RWPE2 (cell line): ENCODE measurements around the gene TAF3.

Source experiments
- ATAC-seq: fragments of 200-7000 bp; cut with Tn5 transposase; 3 replicates; pipeline ENCODE4 v1.9.1; 2021; ENCODE audit warnings: low read depth
- DNase-seq: peaks from one replicate; pipeline ENCODE4 v3.0.0-alpha.2; 2020; ENCODE audit warnings: low spot score
- H3K27ac ChIP-seq: fragments of 450-650 bp; 2 replicates; pipeline ENCODE4 v1.5.1; 2017; ENCODE audit warnings: mild to moderate bottlenecking; ENCODE audit not compliant: poor library complexity, severe bottlenecking
- H3K27me3 ChIP-seq: fragments of 250-450 bp; sonication (Bioruptor Pico); 2 replicates; pipeline ENCODE4 v1.5.1; 2021; ENCODE audit warnings: mild to moderate bottlenecking, moderate library complexity; ENCODE audit not compliant: insufficient read depth, poor library complexity, severe bottlenecking
- H3K36me3 ChIP-seq: fragments of 250-450 bp; sonication (Bioruptor Pico); 2 replicates; pipeline ENCODE4 v1.5.1; 2020; ENCODE audit warnings: low read depth, mild to moderate bottlenecking, moderate library complexity
- H3K4me1 ChIP-seq: fragments of 250-450 bp; sonication (Bioruptor Pico); 2 replicates; pipeline ENCODE4 v1.5.1; 2021; ENCODE audit warnings: mild to moderate bottlenecking, moderate library complexity; ENCODE audit not compliant: insufficient read depth, poor library complexity, severe bottlenecking
- H3K4me3 ChIP-seq: fragments of 250-450 bp; sonication (Bioruptor Pico); 2 replicates; pipeline ENCODE4 v1.5.1; 2021; ENCODE audit warnings: mild to moderate bottlenecking, moderate library complexity; ENCODE audit not compliant: severe bottlenecking
- H3K9me3 ChIP-seq: fragments of 250-450 bp; sonication (Bioruptor Pico); 2 replicates; pipeline ENCODE4 v1.5.1; 2021; ENCODE audit warnings: mild to moderate bottlenecking, moderate library complexity; ENCODE audit not compliant: severe bottlenecking
- TF ChIP-seq, protein P1 (sequence below): fragments of 450-650 bp; IDR thresholded peaks from one replicate; pipeline ENCODE4 v1.5.1; 2017; ENCODE audit warnings: mild to moderate bottlenecking, moderate library complexity; ENCODE audit not compliant: poor library complexity, severe bottlenecking

The TAF3 gene

DNA sequence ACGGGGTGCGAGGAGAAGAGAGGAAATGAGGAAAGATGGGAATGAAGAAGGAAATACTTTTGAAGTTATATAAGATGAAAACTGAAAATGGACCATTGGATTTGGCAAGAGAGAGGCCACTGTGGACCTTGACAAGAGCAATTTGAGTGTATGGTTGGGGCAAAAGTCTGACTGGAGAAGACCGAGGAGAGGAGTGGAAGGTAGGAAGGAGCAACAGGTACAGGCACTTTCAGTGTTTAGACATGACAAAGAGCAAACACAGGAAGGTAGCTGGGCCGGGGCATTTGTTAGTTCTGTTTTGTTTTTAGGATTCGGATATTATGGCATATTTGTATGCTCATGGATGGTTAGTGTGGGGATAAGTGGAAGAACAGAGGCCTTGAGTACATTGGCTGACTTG is 99.4 kb downstream of the TAF3 start:
- DNase-seq, result no peak
- TF ChIP-seq, protein P1, sequence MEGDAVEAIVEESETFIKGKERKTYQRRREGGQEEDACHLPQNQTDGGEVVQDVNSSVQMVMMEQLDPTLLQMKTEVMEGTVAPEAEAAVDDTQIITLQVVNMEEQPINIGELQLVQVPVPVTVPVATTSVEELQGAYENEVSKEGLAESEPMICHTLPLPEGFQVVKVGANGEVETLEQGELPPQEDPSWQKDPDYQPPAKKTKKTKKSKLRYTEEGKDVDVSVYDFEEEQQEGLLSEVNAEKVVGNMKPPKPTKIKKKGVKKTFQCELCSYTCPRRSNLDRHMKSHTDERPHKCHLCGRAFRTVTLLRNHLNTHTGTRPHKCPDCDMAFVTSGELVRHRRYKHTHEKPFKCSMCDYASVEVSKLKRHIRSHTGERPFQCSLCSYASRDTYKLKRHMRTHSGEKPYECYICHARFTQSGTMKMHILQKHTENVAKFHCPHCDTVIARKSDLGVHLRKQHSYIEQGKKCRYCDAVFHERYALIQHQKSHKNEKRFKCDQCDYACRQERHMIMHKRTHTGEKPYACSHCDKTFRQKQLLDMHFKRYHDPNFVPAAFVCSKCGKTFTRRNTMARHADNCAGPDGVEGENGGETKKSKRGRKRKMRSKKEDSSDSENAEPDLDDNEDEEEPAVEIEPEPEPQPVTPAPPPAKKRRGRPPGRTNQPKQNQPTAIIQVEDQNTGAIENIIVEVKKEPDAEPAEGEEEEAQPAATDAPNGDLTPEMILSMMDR, result no peak
- no peaks in the 10 kb centered on the region for H3K27me3 ChIP-seq

DNA sequence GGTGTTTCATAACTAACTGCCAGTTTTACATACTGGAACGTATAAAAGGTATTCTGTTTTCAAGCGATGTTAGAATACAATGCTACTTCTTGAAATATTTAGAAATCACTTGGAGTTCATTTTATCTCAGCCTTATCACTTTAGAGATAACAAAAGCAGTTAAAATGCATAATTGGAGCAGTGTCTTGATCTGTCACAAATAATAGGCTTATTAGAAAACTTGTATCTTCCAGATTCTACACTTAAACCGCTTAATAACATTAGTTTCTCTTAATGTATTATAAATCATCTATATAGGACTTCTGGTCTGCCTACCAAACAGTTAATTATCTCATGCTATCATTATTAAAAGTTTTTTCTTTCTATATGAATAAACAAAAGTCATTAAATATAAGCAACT is 104.4 kb downstream of the TAF3 start:
- H3K27ac ChIP-seq, result no peak overlapping the region
- no peaks in the 10 kb centered on the region for H3K36me3 ChIP-seq
- H3K9me3 ChIP-seq, result no peaks in the 10 kb centered on the region
- H3K4me1 ChIP-seq, result no peaks in the 10 kb centered on the region
- no peak for ATAC-seq
- TF ChIP-seq, protein P1, result no peak
- no peaks in the 10 kb centered on the region for H3K27me3 ChIP-seq
- no peak overlapping the region for H3K4me3 ChIP-seq
- no peak for DNase-seq

More for the DNA sequence above, 99.4 kb downstream of the TAF3 start:
- ATAC-seq, result no peak
- no peaks in the 10 kb centered on the region for H3K4me1 ChIP-seq
- no peak overlapping the region for H3K27ac ChIP-seq
- H3K4me3 ChIP-seq, result no peak overlapping the region
- H3K9me3 ChIP-seq, result no peaks in the 10 kb centered on the region
- H3K36me3 ChIP-seq, result no peaks in the 10 kb centered on the region

DNA sequence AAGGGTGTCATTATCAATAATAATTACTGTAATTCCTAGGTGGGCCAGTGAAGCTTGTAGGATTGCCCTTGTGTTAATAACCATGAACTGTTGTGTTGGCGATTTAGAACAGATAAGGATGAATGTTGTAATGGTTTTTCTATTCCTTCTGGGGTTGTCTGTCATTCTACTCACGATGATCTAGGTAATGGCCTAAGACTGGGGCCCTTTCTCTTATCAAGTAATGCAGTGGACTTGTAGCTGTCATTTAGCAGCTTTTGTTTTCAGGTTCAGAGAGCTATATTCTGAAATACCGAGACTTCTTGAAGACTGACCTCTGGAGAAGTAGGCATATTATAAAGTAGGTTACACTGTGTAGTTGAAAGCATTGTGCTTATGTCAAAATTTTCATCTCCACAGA is 110.2 kb downstream of the TAF3 start:
- Histone ChIP-seq H3K27me3 (no peaks in the 10 kb centered on the region), H3K4me3 (no peak overlapping the region), H3K27ac (no peak overlapping the region), H3K36me3 (no peaks in the 10 kb centered on the region), H3K9me3 (no peaks in the 10 kb centered on the region), H3K4me1 (no peaks in the 10 kb centered on the region)
- ATAC-seq (no peak), DNase-seq (no peak)
- TF ChIP-seq, protein P1, result no peak

DNA sequence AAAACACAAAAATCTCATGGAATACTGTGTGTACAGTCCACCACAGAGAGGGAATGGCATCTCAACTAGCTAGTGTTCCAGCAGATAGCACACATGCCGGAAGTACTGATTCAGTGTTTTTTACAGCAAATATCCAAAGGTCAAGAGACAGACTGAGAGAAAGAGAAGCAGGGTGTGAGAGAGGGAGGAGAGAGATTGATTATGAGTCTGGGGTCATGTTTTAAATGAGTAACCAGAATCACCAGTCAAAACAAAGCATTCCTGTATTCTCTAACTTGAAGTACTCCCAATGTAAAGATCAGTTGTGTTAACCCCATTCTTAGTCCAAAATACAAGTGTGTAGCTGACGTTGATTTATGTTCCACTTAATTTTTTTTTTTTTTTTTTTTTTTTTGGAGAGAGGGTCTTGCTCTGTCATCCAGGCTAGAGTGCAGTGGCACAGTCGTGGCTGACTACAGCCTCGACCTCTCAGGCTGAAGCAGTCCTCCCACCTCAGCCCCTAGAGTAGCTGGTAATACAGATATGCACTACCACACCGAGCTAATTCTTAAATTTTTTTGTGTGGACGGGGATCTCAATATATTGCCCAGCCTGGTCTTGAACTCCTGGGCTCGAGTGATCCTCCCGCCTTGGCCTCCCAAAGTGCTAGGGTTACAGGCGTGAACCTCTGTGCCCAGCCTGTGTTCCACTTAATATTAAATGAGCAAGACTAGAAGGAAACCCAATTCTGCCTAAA is 114.2 kb downstream of the TAF3 start:
- no peak for DNase-seq
- no peak for ATAC-seq
- TF ChIP-seq, protein P1, result no peak

DNA sequence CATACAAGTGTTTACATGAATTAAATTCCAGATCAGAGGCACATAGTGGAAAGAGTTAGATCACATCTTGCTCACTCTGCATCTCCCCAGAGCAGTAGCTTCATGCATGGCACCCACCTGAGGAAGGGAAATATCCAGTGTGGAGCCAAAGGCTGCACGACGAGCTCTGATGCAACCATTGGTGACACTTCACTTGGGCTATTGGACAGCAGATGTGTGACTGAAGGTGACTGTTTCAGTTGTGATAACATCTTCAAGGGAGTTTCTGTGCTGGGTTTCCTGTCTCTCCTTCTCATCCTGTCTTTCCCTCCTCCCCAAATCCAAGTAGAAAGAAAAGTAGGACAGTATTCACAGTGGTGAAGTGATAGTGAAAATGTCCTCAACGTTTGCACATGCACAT is 115.0 kb downstream of the TAF3 start:
- Histone ChIP-seq H3K4me1 (peaks cover 6% of the 10 kb centered on the region), H3K36me3 (no peaks in the 10 kb centered on the region), H3K9me3 (no peaks in the 10 kb centered on the region), H3K27me3 (no peaks in the 10 kb centered on the region), H3K27ac (no peak overlapping the region), H3K4me3 (no peak overlapping the region)
- ATAC-seq (no peak), DNase-seq (no peak)
- TF ChIP-seq, protein P1, result no peak

More for the DNA sequence above, 114.2 kb downstream of the TAF3 start:
- Histone ChIP-seq H3K9me3 (no peaks in the 10 kb centered on the region), H3K4me1 (no peaks in the 10 kb centered on the region), H3K4me3 (no peak overlapping the region), H3K27ac (no peak overlapping the region), H3K27me3 (no peaks in the 10 kb centered on the region), H3K36me3 (no peaks in the 10 kb centered on the region)
